ENCODE measurements around the gene SELENON. TPM values are rescaled to one million over a fixed set of nuclear protein-coding genes. Genes with fewer than 3 reads are reported as not detected.

Gene SELENON
- total and polyA plus RNA-seq, 9 of the 15 experiments (the other 6 are each of a cell fraction or from before 2014, with no cell fraction given) = 0.43 to 26.7 (median 7.0) TPM

DNA sequence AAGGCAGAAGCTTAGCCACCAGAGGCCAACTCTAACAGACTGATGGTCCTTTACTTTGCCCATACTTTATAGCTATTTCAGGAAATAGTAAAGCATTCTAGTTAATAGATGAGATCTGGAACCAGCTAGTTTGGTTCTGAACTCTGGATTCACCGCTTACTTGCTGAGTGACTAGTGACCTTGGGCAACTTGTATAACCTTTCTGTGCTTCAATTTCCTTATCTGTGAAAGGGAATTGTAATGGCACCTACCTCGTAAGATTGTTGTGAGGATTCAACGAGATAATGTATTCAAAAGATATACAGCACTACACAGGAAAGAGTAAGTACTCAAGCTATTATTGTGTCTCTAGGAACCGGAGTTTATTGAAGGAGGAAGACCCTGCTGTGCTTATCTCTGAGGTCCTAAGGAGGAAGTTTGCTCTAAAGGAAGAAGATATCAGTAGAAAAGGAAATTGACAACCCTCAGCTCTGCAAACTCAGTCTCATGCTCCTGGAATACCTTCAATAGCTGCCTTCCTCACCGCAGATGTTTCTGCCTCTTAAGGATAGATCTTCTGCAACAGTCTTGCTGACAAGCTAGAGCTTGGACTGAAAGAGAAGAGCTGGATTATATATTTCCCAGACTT, 31.7 kb downstream of the SELENON start (continued):
- TF ChIP-seq LARP7 (IDR thresholded peaks at IDR 0.05) (no peak), ZFP36 (IDR thresholded peaks at IDR 0.05; ENCODE audit: low read depth, low read length, partially characterized antibody) (peak; percentile 29), ZNF445 (CRISPR knock-in tag; IDR thresholded peaks at IDR 0.05; ENCODE audit: low read depth) (no peak), ZKSCAN1 (IDR thresholded peaks at IDR 0.05; ENCODE audit: low read depth, low read length) (no peak), SIN3A (IDR thresholded peaks at IDR 0.05; ENCODE audit: borderline replicate concordance in 2 of 2, control insufficient read depth in 1 of 2, low read depth in 2 of 2, low read length in 2 of 2) (no peak), ZNF282 (CRISPR knock-in tag; IDR thresholded peaks at IDR 0.05) (no peak), CXXC5 (CRISPR knock-in tag; IDR thresholded peaks at IDR 0.05) (no peak), RCOR1 (IDR thresholded peaks at IDR 0.05; ENCODE audit: borderline replicate concordance in 1 of 2, low read depth in 2 of 2, low read length in 2 of 2) (peak in 1 of 2 experiments; percentile 7; a peak in 1 of 4 replicates), ZNF224 (CRISPR knock-in tag; IDR thresholded peaks at IDR 0.05) (no peak), ZNF436 (CRISPR knock-in tag; IDR thresholded peaks at IDR 0.05) (no peak), KAT7 (CRISPR knock-in tag; IDR thresholded peaks at IDR 0.05; ENCODE audit: borderline replicate concordance) (no peak), RFX7 (CRISPR knock-in tag; IDR thresholded peaks at IDR 0.05) (no peak), CBFA2T3 (IDR thresholded peaks at IDR 0.05) (peak; percentile 45; the same call in 1 of the 2 replicates), DDX20 (tag; IDR thresholded peaks at IDR 0.05; ENCODE audit: low read depth) (no peak)
- TF ChIP-seq, protein P1, sequence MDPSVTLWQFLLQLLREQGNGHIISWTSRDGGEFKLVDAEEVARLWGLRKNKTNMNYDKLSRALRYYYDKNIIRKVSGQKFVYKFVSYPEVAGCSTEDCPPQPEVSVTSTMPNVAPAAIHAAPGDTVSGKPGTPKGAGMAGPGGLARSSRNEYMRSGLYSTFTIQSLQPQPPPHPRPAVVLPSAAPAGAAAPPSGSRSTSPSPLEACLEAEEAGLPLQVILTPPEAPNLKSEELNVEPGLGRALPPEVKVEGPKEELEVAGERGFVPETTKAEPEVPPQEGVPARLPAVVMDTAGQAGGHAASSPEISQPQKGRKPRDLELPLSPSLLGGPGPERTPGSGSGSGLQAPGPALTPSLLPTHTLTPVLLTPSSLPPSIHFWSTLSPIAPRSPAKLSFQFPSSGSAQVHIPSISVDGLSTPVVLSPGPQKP (CRISPR knock-in tag; IDR thresholded peaks at IDR 0.05) = no peak
- TF ChIP-seq, protein P2, sequence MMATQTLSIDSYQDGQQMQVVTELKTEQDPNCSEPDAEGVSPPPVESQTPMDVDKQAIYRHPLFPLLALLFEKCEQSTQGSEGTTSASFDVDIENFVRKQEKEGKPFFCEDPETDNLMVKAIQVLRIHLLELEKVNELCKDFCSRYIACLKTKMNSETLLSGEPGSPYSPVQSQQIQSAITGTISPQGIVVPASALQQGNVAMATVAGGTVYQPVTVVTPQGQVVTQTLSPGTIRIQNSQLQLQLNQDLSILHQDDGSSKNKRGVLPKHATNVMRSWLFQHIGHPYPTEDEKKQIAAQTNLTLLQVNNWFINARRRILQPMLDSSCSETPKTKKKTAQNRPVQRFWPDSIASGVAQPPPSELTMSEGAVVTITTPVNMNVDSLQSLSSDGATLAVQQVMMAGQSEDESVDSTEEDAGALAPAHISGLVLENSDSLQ (IDR thresholded peaks at IDR 0.05) = no peak
- TF ChIP-seq, protein P3, sequence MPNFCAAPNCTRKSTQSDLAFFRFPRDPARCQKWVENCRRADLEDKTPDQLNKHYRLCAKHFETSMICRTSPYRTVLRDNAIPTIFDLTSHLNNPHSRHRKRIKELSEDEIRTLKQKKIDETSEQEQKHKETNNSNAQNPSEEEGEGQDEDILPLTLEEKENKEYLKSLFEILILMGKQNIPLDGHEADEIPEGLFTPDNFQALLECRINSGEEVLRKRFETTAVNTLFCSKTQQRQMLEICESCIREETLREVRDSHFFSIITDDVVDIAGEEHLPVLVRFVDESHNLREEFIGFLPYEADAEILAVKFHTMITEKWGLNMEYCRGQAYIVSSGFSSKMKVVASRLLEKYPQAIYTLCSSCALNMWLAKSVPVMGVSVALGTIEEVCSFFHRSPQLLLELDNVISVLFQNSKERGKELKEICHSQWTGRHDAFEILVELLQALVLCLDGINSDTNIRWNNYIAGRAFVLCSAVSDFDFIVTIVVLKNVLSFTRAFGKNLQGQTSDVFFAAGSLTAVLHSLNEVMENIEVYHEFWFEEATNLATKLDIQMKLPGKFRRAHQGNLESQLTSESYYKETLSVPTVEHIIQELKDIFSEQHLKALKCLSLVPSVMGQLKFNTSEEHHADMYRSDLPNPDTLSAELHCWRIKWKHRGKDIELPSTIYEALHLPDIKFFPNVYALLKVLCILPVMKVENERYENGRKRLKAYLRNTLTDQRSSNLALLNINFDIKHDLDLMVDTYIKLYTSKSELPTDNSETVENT (CRISPR knock-in tag; IDR thresholded peaks at IDR 0.05) = 0 out of 2 replicates have a peak, but pooled peaks have one; percentile 40
- TF ChIP-seq, protein P4, sequence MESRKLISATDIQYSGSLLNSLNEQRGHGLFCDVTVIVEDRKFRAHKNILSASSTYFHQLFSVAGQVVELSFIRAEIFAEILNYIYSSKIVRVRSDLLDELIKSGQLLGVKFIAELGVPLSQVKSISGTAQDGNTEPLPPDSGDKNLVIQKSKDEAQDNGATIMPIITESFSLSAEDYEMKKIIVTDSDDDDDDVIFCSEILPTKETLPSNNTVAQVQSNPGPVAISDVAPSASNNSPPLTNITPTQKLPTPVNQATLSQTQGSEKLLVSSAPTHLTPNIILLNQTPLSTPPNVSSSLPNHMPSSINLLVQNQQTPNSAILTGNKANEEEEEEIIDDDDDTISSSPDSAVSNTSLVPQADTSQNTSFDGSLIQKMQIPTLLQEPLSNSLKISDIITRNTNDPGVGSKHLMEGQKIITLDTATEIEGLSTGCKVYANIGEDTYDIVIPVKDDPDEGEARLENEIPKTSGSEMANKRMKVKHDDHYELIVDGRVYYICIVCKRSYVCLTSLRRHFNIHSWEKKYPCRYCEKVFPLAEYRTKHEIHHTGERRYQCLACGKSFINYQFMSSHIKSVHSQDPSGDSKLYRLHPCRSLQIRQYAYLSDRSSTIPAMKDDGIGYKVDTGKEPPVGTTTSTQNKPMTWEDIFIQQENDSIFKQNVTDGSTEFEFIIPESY (CRISPR knock-in tag; IDR thresholded peaks at IDR 0.05) = no peak
- TF ChIP-seq, protein P5, sequence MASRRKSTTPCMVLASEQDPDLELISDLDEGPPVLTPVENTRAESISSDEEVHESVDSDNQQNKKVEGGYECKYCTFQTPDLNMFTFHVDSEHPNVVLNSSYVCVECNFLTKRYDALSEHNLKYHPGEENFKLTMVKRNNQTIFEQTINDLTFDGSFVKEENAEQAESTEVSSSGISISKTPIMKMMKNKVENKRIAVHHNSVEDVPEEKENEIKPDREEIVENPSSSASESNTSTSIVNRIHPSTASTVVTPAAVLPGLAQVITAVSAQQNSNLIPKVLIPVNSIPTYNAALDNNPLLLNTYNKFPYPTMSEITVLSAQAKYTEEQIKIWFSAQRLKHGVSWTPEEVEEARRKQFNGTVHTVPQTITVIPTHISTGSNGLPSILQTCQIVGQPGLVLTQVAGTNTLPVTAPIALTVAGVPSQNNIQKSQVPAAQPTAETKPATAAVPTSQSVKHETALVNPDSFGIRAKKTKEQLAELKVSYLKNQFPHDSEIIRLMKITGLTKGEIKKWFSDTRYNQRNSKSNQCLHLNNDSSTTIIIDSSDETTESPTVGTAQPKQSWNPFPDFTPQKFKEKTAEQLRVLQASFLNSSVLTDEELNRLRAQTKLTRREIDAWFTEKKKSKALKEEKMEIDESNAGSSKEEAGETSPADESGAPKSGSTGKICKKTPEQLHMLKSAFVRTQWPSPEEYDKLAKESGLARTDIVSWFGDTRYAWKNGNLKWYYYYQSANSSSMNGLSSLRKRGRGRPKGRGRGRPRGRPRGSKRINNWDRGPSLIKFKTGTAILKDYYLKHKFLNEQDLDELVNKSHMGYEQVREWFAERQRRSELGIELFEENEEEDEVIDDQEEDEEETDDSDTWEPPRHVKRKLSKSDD (conservative IDR thresholded peaks at IDR 0.05; ENCODE audit: low read length) = no peak

Data from K562 (cell line).